Muscle of back (tissue), 11 donors: ENCODE data around the gene DMRTC2. TPM values are rescaled to one million over a fixed set of nuclear protein-coding genes. Genes with fewer than 3 reads are reported as not detected.

ENCODE experiments used
- DNase-seq, 3 donors: peaks; one replicate each; pipeline versions ENCODE4 v3.0.0 to v3.0.0-alpha.2; 2013
- polyA plus RNA-seq, 10 donors: library from polyadenylated mRNA; unstranded; fragments of 120-200 nt; gene quantifications; one replicate each; pipeline ENCODE4 v1.2.1, GENCODE V29; 2013; ENCODE audit not compliant: insufficient read length in 10 of 10

The DMRTC2 gene
- polyA plus RNA-seq, 10 donors, result 0.16 to 0.43 TPM; not detected in 8

DNA sequence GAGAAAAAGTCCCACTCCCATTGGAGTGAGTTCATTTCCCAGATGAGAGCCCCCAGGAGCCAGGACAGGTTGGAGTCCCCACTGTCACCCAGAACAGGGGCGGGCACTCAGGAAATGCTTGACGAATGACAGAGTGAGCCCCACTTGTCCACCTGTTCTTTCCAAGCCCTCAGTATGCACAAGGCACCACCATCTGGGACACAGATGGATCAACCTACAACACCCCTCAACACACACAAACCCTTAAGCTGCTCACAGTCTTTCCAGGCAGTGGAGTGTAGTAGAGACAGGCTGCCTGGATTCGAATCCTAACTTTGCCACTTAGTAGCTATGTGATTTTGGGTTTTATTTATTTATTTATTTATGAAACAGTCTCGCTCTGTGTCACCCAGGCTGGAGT is 46.1 kb downstream of the DMRTC2 start:
- DNase-seq, result no peak

DNA sequence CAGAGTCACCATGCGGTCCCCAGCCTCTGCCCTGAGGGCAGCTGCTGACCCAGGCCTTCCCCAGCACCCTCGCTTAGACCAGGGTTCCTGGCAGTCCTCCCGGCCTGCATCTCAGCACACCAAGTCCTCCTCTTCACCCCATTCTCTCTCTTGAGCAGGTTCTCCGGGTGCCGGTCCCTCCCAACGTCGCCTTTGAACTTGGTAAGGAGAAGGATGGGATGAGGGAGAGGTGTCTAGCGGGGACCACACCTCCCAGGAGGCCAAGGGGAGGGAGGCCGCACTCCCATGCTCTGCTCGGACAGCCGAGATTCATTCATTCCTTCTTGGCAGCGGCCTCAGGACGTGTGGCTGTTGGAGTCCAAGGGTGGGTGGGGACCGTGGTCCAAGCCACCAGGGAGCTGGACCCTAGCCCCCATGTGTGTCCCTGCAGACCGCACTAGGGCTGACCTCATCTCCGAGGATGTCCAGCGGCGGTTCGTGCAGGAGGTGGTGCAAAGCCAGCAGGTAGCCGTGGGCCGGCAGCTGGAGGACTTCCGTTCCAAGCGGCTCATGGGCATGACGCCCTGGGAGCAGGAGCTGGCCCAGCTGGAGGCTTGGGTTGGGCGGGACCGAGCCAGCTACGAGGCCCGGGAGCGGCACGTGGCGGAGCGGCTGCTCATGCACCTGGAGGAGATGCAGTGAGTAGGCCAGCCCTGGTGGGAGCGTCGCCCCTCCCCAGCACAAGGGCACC is 47.5 kb downstream of the DMRTC2 start:
- DNase-seq, result no peak

DNA sequence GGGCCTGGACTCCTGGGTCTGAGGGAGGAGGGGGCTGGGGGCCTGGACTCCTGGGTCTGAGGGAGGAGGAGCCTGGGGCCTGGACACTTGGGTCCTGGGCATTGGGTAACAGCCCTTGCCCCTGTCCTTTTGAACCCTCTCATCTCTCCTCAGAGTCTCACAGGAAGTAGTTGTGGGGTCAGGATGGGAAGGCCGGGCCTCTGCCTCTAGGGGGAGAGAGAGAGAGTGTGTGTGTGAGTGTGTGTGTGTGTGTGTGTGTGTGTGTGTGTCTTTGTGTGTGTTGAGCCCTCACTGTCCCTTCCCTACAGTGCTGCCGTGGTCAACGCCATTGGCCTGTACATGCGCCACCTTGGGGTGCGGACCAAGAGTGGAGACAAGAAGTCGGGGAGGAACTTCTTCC is 49.1 kb downstream of the DMRTC2 start:
- no peak for DNase-seq

DNA sequence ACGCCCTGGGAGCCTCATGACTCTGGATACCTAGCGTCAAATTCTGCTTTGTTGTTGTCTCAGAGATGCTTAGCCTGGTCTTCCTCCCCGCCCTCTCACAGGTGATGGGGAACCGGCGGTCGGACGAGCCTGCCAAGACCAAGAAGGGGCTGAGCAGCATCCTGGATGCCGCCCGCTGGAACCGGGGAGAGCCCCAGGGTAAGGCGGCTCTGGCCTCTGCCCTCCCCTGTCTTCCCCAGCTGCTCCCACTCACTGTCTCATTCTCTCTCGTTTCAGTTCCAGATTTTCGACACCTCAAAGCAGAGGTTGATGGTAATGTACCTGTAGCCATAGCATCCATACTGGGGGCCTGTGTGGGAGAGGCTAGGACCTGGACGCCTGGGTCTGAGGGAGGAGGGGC is 49.5 kb downstream of the DMRTC2 start:
- no peak for DNase-seq

DNA sequence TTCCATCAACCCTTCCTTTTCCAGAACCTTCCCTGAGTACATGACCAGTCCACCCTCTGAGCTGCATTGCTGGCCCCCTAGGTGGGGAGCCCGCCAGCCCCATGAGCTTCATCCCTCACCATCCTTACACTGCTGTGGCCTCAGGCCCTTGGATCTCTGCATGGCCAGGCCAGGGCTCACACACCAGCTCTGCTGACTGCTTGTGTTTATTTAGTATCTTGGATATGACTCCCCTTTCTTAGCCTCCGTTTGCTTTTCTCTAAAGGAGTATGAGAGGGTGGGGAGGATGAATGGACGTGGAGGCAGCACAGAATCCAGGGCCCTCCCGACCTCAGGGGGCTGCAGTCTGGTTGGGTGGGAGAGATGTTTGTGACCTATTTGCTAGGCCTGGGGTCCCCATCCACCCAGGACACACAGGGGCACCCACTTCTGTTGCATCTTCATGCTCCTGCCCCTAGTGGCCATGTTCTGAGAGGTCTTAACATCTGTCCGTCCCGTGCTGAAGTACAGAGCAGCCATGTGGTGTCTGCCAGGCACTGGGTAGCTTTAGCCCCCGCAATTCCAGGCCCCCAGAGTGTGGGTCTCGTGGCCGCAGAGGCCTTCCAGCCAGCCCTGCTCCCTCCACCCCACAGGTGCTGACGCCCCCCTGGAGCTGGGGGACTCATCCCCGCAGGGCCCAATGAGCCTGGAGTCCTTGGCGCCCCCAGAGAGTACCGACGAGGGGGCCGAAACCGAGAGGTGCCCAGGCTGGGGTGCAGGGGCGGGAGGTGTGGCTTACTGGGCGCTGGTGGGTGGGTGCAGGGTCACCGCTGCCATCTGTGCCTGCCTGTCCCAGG is 51.1 kb downstream of the DMRTC2 start:
- no peak for DNase-seq

DNA sequence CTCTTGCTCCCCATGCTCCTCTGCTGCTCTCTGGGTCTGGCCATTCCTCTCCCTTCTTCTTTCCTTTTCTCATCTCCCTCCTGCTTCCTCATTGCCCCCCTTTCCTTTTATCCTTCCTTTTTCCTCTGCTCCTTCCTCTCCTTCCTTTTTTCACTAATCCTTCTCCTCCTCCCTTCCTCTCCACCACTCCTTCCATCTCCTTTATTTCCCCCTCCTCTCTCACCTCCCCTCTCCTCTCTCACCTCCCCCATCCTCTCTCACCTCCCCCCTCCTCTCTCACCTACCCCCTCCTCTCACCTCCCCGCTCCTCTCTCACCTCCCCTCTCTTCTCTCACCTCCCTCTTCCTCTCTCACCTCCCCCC is 51.7 kb downstream of the DMRTC2 start:
- DNase-seq, result no peak

DNA sequence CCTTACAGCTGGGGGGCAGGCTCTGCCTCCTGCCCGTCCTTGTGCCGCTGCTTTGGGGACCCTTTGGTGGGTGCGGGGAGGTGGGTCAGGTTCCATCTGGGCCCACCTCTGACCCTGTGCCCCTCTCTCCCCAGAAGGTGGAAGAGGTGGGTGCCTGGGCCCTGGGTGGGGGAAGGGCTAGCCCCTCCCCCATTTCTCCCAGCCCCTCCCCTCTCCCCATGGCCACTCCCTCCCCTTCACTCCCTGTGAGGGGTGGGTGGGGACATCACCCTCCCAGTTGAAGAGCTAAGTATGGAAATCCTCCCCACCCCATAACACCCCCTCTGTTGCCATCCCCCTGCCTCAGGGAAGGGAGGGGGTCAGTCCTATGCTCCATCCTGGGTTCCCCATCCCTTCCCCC is 52.3 kb downstream of the DMRTC2 start:
- no peak for DNase-seq

DNA sequence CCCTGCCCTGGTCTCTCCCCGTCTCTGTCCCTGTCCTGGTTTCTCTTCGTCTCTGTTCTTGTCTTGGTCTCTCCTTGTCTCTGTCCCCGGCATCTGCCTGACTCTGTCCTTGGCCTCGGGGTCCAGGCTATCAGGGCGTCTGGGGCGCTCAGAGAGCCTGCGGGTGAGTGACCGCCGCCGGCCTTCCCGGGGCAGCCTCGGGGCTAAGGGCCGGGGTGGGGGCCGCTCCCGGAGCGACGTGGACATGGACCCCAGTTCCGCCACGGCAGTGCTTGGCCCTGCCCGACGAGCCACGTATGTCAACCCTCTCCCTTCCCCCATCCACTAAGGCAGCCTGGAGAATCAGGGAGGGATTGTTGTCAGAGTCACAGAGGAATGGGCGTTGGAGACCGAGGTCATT is 53.0 kb downstream of the DMRTC2 start:
- no peak for DNase-seq

DNA sequence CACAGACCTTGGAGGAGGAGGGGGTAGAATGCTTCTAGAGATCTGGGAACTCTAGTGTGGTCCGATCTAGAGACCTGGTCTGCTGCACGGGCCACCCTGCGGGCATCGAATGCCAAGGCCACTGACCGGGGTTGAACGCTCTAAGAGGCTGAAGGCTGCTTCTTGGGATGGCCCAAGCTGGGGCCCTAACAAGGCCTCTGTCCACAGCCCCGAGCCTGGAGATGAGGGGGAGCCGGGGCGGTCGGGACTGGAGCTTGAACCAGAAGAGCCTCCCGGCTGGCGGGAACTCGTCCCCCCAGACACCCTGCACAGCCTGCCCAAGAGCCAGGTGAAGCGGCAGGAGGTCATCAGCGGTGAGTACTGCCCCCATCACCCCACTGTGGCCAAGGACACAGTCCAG is 53.4 kb downstream of the DMRTC2 start:
- DNase-seq, result no peak

Other genes starting within 250 kb of the DMRTC2 start
- under 1 TPM in 4 of 10 donors, not detected in 6; 0.12 to 0.52 (median 0.34) TPM for gene CEACAM4, start 218.0 kb upstream of the DMRTC2 start, polyA plus RNA-seq
- gene CEACAM7, start 156.8 kb upstream of the DMRTC2 start, polyA plus RNA-seq, result not detected
- gene CEACAM5, start 136.4 kb upstream of the DMRTC2 start, polyA plus RNA-seq, result under 1 TPM in 5 of 10 donors, not detected in 5; 0.05 to 0.78 (median 0.14) TPM
- under 1 TPM in 9 of 10 donors, not detected in 1; 0.08 to 0.40 (median 0.26) TPM for gene CEACAM6, start 89.5 kb upstream of the DMRTC2 start, polyA plus RNA-seq
- gene CEACAM3, start 48.5 kb upstream of the DMRTC2 start, polyA plus RNA-seq, result under 1 TPM in 2 of 10 donors, not detected in 8; 0.13 to 0.18 TPM
- under 1 TPM in 1 of 10 donors, not detected in 9; 0.15 TPM for gene LYPD4, start 359 bp upstream of the DMRTC2 start, polyA plus RNA-seq
- gene RPS19, start 15.2 kb downstream of the DMRTC2 start, polyA plus RNA-seq, result 1,000 to 10,000 TPM; 1,506 to 2,735 (median 2,171) TPM
- gene CD79A, start 32.2 kb downstream of the DMRTC2 start, polyA plus RNA-seq, result 1 to 10 TPM in 5 of 10 donors, under 1 TPM in 5; 0.39 to 2.2 (median 1.2) TPM
- gene ARHGEF1, start 38.1 kb downstream of the DMRTC2 start, polyA plus RNA-seq, result 10 to 100 TPM; 26.4 to 58.8 (median 43.1) TPM
- under 1 TPM in 9 of 10 donors, not detected in 1; 0.07 to 0.29 (median 0.20) TPM for gene ERFL, start 83.4 kb downstream of the DMRTC2 start, polyA plus RNA-seq
- 100 to 1,000 TPM in 2 of 10 donors, 10 to 100 TPM in 8; 44.2 to 104 (median 59.9) TPM for gene RABAC1, start 114.3 kb downstream of the DMRTC2 start, polyA plus RNA-seq
- 1 to 10 TPM in 3 of 10 donors, under 1 TPM in 7; 0.20 to 1.1 (median 0.61) TPM for gene ATP1A3, start 149.2 kb downstream of the DMRTC2 start, polyA plus RNA-seq
- 1 to 10 TPM; 1.8 to 4.3 (median 3.1) TPM for gene GRIK5, start 225.2 kb downstream of the DMRTC2 start, polyA plus RNA-seq
- gene ZNF574, start 231.1 kb downstream of the DMRTC2 start, polyA plus RNA-seq, result 10 to 100 TPM in 4 of 10 donors, 1 to 10 TPM in 6; 7.5 to 14.1 (median 9.5) TPM